ENCODE data around the gene CSH1.

DNA sequence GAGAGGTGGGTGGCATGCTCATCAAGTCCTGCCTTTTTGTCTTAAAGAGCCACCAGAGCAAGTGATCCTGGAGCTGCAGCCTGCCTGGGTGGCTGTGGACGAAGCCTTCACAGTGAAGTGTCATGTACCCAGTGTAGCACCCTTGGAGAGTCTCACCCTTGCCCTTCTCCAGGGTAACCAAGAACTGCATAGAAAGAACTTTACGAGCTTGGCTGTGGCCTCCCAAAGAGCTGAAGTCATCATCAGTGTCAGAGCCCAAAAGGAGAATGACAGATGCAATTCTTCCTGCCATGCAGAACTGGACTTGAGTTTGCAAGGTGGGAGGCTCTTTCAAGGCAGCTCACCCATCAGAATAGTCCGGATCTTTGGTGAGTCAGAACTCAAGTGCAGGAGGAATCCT lies 37.1 kb downstream of the CSH1 start:
- TF ChIP-seq, protein P1, sequence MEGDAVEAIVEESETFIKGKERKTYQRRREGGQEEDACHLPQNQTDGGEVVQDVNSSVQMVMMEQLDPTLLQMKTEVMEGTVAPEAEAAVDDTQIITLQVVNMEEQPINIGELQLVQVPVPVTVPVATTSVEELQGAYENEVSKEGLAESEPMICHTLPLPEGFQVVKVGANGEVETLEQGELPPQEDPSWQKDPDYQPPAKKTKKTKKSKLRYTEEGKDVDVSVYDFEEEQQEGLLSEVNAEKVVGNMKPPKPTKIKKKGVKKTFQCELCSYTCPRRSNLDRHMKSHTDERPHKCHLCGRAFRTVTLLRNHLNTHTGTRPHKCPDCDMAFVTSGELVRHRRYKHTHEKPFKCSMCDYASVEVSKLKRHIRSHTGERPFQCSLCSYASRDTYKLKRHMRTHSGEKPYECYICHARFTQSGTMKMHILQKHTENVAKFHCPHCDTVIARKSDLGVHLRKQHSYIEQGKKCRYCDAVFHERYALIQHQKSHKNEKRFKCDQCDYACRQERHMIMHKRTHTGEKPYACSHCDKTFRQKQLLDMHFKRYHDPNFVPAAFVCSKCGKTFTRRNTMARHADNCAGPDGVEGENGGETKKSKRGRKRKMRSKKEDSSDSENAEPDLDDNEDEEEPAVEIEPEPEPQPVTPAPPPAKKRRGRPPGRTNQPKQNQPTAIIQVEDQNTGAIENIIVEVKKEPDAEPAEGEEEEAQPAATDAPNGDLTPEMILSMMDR (conservative IDR thresholded peaks at IDR 0.05), result no peak
- TF ChIP-seq ZFX (IDR thresholded peaks at IDR 0.05), result no peak
